ENCODE data around the gene IL12A. TPM values are rescaled to one million over a fixed set of nuclear protein-coding genes. Genes with fewer than 3 reads are reported as not detected.

The IL12A gene
- 0.48 TPM for polyA plus RNA-seq (2013, experiment 1 of 2; ENCODE audit: insufficient read length)
- 0.38 TPM for polyA plus RNA-seq (2013, experiment 2 of 2; ENCODE audit: insufficient read length)

DNA sequence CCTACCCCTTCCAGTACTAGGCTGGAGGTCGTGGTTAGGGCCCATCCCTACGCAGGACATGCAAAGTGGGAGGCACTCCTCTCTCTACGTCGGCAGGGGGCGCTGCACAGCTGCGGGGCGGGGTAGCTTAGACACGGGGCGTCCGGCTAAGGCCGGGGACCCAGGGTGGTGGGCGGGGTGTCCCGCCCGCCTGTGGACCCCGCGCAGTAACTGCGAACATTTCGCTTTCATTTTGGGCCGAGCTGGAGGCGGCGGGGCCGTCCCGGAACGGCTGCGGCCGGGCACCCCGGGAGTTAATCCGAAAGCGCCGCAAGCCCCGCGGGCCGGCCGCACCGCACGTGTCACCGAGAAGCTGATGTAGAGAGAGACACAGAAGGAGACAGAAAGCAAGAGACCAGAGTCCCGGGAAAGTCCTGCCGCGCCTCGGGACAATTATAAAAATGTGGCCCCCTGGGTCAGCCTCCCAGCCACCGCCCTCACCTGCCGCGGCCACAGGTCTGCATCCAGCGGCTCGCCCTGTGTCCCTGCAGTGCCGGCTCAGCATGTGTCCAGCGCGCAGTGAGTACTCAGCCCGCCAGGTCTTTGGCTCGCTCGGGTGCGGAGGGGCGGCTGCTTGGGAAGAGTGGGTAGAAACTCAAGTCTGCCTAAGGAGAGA lies at the start of gene IL12A:
Gene IL12A (plus strand): TSS at position 219 of the 655 bp plus-strand sequence.
- peak; percentile 75 for DNase-seq

DNA sequence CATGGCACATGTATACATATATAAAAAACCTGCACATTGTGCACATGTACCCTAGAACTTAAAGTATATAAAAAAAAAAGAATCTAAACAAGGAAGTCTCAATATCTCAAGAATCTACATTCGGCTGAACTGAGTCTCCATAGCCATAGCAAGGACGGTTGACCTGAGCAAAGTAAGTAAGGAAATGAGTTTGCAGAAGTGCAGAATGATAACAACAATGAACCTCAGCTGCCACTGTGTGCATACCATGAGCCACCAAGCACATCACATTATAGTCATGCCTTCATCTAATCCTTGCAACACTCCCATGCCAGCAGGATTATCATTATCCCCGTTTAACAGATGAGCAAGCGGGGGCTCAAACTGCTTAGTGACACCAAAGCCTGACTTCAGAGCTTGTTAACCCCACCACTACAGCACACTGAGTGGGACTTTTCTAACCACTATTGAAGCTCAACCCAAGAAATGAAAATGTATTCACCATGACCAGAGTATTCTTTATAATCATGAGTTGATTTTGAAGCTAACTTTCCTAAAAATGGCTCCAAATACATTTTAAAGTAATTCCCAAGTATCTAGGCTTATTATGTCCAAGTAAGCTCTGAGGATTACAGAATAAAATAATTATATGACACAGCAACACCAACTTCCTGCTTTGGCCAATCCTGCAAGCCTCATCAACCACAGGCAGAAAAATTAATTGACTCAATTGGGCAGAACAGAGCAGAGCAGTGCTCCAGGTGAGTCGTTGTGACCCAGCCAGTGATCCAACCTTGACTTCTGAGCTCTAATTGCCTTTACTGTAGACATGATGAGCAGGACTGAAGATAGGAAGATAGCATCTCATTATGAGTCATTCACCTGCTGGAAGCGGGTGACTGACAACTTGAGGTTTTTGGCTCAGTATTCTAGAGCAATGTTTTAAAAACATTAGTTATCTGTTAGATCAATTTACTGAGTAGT lies 47.3 kb upstream of the IL12A start:
- no peak for DNase-seq

DNA sequence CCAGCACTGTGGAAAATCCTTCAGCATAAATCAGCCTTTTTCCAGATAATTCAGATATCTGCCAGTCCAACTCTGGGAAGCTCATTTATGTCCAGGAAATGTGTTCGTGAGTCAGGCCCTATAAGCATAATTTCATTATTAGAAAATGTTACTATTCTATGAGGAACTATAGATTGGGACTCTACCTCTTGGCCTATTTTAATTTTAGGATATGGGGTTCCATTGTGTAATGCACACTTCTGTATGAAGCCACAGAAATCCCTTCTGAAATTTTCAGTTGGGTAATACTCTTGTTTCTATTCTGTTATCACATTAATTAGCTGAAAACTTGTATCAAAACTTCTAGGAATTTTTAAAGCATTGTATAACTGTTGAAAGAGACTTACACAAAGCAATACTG lies 43.9 kb upstream of the IL12A start:
- no peak for DNase-seq

DNA sequence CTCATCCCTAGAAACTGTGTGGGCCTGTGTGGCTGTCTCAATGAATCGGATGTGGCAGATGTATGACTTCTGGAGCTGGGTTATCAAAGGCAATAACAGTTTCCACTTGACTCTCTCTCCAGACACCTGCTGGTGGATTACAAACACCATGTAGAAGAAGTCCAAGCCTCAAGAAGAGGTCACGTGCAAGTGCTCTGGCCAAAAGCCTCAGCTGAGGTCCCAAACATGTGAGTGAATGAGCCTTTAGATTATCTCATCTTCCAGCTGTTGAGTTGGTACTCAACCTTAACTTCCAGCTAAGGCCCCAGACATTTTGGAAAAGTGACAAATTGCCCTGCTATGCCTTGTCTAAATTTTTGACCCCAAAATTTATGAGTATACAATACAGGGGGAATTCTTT lies 42.7 kb upstream of the IL12A start:
- DNase-seq: no peak

DNA sequence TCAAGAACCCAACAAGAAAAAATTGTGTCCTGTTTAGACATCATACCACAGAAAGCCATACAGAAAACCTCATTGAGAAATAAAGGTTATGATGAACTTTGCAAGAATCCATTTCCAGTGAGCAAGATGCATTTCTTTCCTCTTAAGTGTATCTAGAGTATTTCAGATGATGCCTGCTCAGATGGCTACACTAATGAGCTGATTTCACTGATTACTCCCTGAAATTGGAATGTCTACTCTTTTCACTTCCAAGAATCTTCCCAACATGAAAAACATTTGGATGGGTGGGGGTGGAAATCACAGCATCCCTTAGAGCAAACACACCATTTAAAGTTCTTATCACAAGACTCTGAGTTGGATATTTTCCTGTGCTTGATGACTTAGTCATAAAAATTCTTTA lies 41.4 kb upstream of the IL12A start:
- peak; percentile 92 for DNase-seq

DNA sequence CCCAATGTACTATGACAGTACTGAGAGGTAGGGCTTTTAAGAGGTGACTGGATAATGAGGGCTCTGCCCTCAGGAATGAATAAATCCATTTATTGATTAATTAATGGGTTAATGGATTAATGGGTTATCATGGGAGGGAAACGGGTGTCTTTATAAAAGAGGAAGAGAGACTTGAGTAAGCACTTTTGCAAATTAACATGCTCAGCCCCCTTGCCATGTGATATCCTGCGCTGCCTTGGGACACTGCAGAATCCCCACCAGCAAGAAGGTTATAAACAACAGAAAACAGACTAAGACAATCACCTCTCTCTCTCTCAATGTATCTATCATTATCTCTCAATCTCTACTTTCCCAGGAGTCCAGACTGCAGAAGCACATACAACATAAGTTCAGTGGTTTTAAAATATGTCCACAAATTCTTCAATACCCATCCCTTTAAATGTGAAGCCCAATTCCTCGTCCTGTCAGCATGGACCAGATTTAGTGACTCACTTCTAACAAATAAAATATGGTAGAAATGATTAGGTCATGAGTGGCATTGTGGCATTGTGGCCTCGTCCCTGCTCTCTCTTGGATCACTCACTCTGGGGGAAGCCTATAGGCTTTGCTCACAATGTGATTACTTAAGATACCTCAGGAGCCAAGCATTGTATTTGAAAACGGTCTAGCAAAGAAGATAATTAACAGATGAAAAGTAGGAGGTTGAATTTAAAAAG lies 40.0 kb upstream of the IL12A start:
- DNase-seq: peak; percentile 82

DNA sequence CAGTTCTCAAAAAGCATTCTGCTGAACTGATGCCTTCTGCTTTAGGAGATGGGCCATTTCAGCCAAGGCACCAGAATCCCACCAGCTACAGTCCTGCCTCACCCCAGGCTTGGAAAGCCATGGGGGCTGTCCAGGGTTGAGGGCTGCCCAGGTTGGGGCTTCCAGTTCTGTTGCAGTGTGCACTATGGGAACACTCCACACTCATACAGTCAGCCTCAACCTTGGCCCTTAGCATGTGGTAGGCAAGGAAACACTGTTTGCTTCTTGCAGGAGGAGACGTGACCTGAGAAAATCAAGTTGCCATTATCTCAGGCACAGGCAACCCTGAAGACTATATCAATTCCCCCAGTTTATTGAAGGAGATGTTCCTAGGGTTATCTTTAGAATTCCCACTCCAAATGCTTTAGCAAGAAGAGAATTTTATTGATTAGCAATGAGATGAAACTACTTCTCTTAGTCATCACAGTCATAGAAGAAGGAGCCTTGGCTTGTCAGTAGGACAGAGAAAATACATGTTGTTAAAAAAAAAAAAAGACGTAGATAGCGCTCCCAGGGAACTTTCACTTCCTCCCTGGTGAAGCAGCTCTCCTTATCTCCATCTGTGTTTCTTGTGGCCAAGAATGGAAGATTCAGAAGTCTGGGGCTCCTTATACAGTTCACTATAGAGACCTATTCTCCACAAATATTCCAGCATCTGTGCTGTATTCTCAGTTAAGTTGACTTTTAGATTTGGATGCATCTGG lies 38.3 kb upstream of the IL12A start:
- DNase-seq: no peak

DNA sequence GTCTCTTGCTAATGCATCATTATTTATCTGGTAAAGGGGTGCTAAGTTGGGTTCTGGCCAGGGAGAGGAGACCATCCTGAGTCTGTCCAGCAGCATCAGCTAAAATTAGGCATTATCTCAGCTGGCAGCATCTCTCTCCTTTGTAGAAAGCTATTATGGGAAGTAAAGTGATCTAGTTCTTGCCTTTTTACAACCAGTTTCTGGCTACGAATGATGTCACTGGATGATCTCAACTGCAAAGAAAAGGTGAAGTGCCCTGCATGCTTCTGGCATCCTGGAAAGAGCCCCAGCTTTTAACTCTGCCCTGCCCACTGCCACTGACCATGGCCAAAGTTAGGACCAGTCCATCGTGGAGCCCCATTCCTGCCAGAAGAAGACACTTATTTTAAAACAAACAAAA lies 37.1 kb upstream of the IL12A start:
- no peak for DNase-seq

DNA sequence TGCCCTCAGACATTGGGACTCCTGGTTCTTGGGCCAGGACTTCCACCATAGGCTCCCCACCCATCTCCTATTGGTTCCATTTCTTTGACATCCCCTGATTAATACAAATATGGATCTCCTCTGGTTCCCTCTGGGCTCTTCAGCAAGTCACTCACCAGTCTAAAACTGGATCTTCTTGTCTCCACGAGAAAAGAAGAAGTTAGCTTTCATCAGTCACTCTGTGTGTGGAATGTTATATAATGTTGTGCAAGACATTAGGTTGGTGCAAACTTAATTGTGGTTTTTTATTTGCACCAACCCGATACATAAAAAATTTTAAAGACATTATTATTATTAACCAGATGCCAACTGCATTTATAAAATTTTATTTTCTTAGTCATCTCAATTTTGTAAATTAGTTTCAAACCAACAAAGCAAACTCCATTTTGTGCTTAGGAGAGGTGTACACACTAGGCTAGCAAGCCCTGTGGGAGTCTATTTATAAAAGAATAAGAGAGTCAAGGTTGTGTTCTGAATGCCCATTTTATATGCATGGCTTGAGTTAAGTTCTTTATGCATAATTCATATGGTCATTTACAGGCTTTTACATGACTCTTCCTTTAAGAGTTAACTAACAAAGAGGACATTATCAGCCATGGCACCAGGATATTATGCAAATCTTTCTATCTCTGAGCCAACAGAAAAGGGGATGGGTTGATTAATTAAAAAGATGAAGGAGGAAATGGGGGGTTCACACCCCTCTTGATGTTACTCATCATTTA lies 35.1 kb upstream of the IL12A start:
- no peak for DNase-seq

DNA sequence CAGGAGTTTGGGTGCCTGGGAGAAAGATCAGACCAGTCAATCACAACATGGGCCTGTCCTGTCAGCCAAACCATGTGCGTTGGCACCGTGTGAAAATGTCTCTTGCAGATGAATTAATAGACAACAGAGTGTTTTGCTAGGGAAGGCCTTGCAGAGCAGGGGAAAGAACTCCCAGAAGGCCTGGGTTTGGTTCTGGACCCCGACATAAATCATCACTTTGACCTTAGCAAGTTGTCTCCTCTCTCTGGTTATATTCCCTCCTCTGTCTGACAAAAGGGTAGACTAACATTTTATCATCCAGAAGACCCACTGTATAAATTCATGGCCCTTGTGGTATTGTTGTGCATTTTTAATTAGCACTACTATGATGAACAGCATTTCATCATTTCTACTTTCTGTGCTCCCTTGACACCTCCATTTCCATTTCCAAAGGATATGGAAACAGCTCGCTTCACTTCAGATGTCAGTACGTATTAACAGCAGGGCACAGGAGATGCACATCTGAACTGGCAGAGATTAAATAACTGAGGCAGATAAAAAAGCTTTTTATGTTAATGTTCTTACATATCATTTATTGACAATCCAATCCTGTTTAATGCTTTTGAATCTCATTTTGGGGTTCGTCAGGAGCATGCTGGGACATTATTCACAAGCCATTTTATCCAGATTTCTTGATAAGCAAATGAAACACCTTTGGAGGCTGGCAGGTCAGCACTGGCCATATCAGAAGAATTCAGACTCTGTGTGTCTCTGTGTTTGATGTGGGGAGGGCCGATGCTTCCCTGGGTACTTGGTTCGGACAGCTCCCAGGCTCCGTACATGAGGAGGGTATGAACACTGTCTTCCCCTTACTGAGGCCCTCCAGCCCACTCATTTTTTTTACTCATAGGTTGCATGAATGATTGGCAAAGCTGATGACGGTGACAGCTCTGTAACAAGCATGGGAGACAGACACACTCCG lies 28.2 kb upstream of the IL12A start:
- no peak for DNase-seq

DNA sequence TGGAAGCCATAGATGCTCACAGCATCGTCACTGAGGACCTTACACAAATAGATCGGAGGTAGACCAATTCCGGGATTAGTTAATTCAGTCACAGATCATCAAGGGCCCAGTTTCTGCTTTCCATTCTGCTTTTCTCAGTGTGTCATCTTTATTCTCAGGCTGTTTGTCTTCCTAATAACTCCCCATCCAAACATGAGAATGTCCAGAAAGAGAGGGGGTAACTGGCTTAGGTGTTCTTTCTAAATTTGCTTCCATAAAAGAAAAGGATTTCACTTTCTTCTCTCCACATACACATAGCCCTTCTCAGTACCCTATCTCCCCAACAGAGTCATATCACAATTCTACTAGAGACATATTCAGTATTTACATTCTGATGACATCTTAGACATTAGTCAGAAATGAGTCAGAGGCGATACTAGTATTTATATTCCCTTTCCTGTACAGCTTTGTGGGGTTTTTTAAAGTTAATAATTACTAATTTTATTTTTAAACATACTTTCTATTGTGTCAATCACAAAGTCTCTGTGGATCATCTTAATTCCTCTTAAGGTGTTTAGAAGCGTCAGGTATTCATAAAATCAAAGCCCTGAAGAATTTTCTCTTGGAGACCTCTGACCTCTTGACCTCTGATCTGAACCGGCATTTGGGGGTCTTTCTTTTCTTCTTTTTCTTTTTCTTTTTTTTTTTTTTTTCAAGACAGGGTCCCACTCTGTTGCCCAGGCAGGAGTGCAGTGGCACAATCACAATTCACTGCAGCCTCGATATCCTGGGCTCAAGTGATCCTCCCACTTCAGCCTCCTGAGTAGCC lies 24.3 kb upstream of the IL12A start:
- peak; percentile 82 for DNase-seq

DNA sequence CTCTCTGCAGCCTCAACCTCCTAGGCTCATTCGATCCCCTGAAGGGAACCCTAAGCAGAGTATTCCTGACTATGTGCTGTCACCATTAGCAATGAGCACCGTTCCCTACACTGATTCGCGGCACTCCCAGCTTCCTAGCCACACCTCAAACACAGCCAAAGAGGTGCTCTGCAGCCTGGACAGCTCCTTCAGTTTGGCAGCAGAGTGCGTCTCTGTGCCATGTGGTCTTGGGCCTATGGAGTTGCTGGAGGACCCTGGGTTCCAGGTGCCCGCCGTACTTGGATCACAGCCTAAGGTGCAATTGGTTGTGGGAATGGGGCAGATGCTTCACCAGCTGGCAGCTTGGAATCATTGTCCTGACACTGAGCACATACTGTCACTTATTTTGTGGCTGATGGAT lies 17.3 kb upstream of the IL12A start:
- DNase-seq: no peak

DNA sequence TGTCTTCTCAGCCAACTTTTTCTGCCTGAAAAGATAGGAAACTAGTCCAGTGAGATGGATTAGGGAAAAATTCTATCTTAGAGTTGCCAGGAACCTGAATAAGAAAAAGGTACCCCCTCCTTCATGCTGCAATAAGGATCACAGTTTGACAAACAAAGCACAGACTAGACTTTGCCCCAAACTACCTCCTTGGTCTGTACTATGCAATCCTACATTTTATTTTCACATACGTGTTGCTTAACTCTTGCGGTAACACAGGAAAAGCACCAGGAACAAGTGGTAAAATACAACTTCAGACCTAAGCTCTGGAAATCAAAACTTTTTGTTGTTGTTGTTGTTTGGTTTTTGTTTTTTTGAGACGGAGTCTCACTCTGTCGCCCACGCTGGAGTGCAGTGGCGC lies 11.3 kb upstream of the IL12A start:
- DNase-seq: no peak

DNA sequence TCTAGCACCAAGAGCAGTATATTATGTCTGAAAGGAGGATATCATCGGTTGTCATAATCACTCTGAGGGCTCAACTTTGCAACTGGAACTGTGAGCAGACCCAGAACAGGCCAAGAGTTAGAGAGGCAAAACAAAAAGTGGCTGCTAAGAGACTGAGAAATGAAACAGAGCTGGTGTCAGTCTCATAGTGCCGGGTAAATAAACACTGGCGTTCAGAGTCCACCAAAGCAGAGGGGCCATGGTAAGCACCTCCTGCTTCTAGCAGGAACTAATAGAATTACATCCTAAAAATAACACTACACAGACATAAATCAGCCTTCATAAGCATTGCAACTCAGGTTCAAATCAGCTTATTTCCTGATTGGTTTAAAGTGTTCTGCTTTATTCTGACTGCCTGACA lies 10.3 kb upstream of the IL12A start:
- DNase-seq: no peak

DNA sequence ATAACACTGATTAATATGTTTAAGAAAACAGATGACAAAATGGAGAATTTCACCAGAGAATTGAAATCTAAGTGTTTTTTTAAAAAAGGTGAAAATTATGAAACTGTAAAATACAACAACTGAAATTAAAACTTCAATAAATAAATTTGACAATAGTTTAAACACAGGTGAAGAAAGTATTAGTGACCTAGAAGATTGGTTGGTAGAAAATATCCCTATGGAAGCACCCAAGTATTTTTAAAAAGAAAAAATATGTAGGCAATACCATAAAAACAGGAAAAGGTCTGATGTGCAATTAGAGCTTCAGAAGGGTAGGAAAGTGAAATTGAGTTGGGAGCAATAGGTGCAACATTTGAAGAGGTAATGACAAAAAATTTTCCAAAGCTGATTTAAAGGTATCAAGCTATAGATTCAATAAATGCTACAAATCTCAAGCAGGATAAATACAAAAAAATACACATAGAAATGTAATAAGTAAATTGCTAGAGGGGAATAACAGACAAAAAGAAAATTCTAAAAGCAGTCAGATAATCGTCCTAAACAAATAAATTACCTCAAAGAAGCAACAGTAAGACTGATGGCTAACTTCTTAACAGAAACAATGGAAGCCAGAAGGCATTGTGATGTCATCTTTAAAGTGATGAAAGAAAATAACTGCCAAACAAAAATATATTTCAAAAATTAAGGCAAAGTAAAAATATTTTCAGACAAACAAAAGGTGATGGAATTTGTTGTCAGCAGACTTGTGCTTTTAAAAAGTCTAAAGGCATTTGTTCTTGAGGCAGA lies 9.5 kb upstream of the IL12A start:
- DNase-seq: no peak

DNA sequence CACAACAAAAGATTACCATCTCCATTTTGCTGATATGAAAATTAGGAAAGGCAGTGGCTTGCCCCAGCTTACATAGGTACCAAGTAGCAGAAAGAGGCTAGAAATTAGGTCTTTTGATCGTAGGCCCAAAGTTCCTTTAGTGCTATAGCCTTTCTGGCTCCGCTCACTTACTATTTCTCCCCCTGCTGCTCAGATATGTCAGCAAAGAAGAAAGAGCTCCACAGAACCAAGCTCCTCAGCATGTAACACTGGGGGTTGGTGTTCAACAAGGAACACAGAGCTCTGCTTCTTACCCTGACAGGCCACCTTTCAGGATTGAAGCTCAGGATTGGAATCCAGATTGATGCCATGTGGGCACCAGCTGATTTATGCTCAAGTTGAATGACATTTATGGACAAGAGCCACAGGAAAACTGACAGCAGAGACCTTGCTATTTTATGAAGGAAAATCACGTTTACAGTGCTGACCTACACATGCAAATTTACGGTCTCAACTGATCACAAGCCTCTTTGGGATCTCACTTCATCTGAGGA lies 6.1 kb upstream of the IL12A start:
- DNase-seq: peak; percentile 20

DNA sequence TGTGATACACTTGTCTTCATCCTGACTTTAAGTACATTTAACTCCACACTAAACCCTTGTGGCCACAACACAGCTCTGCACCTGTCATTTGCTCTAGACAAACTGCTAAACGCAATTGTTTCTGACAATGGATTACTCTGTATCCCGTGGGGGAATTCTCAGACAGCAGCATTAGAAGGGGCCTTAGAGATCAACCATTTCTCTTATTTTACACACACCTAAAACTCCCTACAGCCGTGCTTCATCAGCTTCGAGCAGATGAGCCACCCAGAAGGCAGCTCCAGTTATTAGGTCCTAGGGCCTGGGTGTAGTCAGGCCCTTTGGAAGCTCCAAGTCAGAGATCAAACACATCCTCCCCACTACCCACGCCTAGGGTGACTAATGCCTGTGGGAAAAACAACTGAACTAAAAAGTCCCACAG lies 1.3 kb upstream of the IL12A start:
- DNase-seq: peak; percentile 54
